ENCODE data around the gene SDK1.

The SDK1 gene

GRCh38 chr7:3710122-3710521, 409.1 kb downstream of the SDK1 start:
- TF ChIP-seq CTCF (IDR thresholded peaks at IDR 0.05; ENCODE audit: insufficient read depth, low read depth, low read length, missing control alignments), result no peak
- no peak for DNase-seq (ENCODE audit: low read depth)
- H3K4me3 ChIP-seq (ENCODE audit: low read depth, low read length), result no peak overlapping the region

- no peak for TF ChIP-seq CTCF (IDR thresholded peaks at IDR 0.05; ENCODE audit: insufficient read depth, low read depth, low read length, missing control alignments)
- H3K4me3 ChIP-seq (ENCODE audit: low read depth, low read length), result no peak overlapping the region
- no peak for DNase-seq (ENCODE audit: low read depth)
These were observed 409.5 kb downstream of the SDK1 start for GRCh38 chr7:3710531-3710930.

- no peak overlapping the region for H3K4me3 ChIP-seq (ENCODE audit: low read depth, low read length)
- no peak for DNase-seq (ENCODE audit: low read depth)
- TF ChIP-seq CTCF (IDR thresholded peaks at IDR 0.05; ENCODE audit: insufficient read depth, low read depth, low read length, missing control alignments), result no peak
These were observed 411.8 kb downstream of the SDK1 start for GRCh38 chr7:3712841-3713240.

GRCh38 chr7:3721422-3721821, 420.4 kb downstream of the SDK1 start:
- DNase-seq (ENCODE audit: low read depth), result no peak
- TF ChIP-seq CTCF (IDR thresholded peaks at IDR 0.05; ENCODE audit: insufficient read depth, low read depth, low read length, missing control alignments), result no peak
- no peak overlapping the region for H3K4me3 ChIP-seq (ENCODE audit: low read depth, low read length)

- no peak for TF ChIP-seq CTCF (IDR thresholded peaks at IDR 0.05; ENCODE audit: insufficient read depth, low read depth, low read length, missing control alignments)
- DNase-seq (ENCODE audit: low read depth), result no peak
- H3K4me3 ChIP-seq (ENCODE audit: low read depth, low read length), result no peak overlapping the region
These were observed 421.4 kb downstream of the SDK1 start for GRCh38 chr7:3722396-3722922.

- no peak for TF ChIP-seq CTCF (IDR thresholded peaks at IDR 0.05; ENCODE audit: insufficient read depth, low read depth, low read length, missing control alignments)
- H3K4me3 ChIP-seq (ENCODE audit: low read depth, low read length), result no peak overlapping the region
- no peak for DNase-seq (ENCODE audit: low read depth)
These were observed 424.4 kb downstream of the SDK1 start for GRCh38 chr7:3725155-3726059.
